Calu3 (cell line): ENCODE measurements around the gene FAM53A. TPM values are rescaled to one million over a fixed set of nuclear protein-coding genes. Genes with fewer than 3 reads are reported as not detected.

Experiments used
- BruUV-seq: library from RNA; stranded (reverse); fragments of 400-500 nt; replicated peaks from 2 replicates; lab custom pipeline; 2021; lab: Mats Ljungman, UMichigan
- CTCF ChIA-PET: fragments of 300-600 bp; sonication (Branson Sonifier 250); formaldehyde crosslinking; loops from one replicate; lab custom pipeline; 2022; ENCODE audit warnings: antibody characterized with exemption; lab: Charles Lee
- DNase-seq: peaks from one replicate; pipeline ENCODE4 v3.0.0; 2022
- H3K27ac Mint-ChIP-seq: one replicate; pipeline ENCODE4 v1.8.0; 2022; ENCODE audit warnings: mixed read lengths; ENCODE audit not compliant: unreplicated experiment
- H3K27me3 Mint-ChIP-seq: one replicate; pipeline ENCODE4 v1.8.0; 2022; ENCODE audit warnings: mixed read lengths; ENCODE audit not compliant: unreplicated experiment
- H3K36me3 Mint-ChIP-seq: one replicate; pipeline ENCODE4 v1.8.0; 2022; ENCODE audit warnings: mild to moderate bottlenecking, moderate library complexity, mixed read lengths; ENCODE audit not compliant: insufficient read depth, unreplicated experiment
- H3K4me1 Mint-ChIP-seq: one replicate; pipeline ENCODE4 v1.8.0; 2022; ENCODE audit warnings: mild to moderate bottlenecking, low read depth, mixed read lengths; ENCODE audit not compliant: unreplicated experiment
- H3K4me3 Mint-ChIP-seq: one replicate; pipeline ENCODE4 v1.8.0; 2022; ENCODE audit warnings: mild to moderate bottlenecking, low read depth, moderate library complexity, mixed read lengths; ENCODE audit not compliant: unreplicated experiment
- H3K9me3 Mint-ChIP-seq: one replicate; pipeline ENCODE4 v1.8.0; 2022; ENCODE audit warnings: low read depth, mixed read lengths; ENCODE audit not compliant: unreplicated experiment
- CTCF ChIP-seq: fragments of 200-600 bp; IDR thresholded peaks from one replicate; pipeline ENCODE4 v1.8.0; 2022; ENCODE audit warnings: antibody characterized with exemption; ENCODE audit not compliant: unreplicated experiment
- intact Hi-C: fragments of 100-400 bp; cut with micrococcal nuclease; formaldehyde crosslinking; loops from one replicate; pipeline ENCODE4 v1.10.0; 2022; ENCODE audit not compliant: unreplicated experiment
- total RNA-seq: library from RNA; stranded (reverse); gene quantifications from 2 replicates; pipeline ENCODE4 v1.2.3, GENCODE V29; 2022

Gene FAM53A
- total RNA-seq, 1 experiment from 2014 or later = 7.3 TPM

- no peak for DNase-seq
- Mint-ChIP-seq H3K4me3 (no peak overlapping the region), H3K9me3 (no peaks in the 10 kb centered on the region), H3K27ac (no peak overlapping the region), H3K27me3 (no peaks in the 10 kb centered on the region), H3K4me1 (no peaks in the 10 kb centered on the region), H3K36me3 (no peaks in the 10 kb centered on the region)
- no peak for TF ChIP-seq CTCF
- intact Hi-C loops = no loop called here
- BruUV-seq = no TSS peak
- CTCF ChIA-PET = no interaction called here
Measured at GRCh38 chr4:1652088-1652487, 32.0 kb downstream of the FAM53A start.

- H3K4me1 Mint-ChIP-seq = no peaks in the 10 kb centered on the region
- BruUV-seq = no TSS peak
- DNase-seq = no peak
- H3K36me3 Mint-ChIP-seq = no peaks in the 10 kb centered on the region
- no peak overlapping the region for H3K4me3 Mint-ChIP-seq
- H3K27ac Mint-ChIP-seq = no peak overlapping the region
- CTCF ChIA-PET = no interaction called here
- H3K27me3 Mint-ChIP-seq = no peaks in the 10 kb centered on the region
- no peak for TF ChIP-seq CTCF
- intact Hi-C loops = no loop called here
- no peaks in the 10 kb centered on the region for H3K9me3 Mint-ChIP-seq
Measured at GRCh38 chr4:1651609-1652008, 32.5 kb downstream of the FAM53A start.

GRCh38 chr4:1648962-1649361, 35.2 kb downstream of the FAM53A start:
- no peak overlapping the region for H3K27ac Mint-ChIP-seq
- BruUV-seq = no TSS peak
- H3K9me3 Mint-ChIP-seq = no peaks in the 10 kb centered on the region
- no peak for DNase-seq
- intact Hi-C loops = no loop called here
- no peaks in the 10 kb centered on the region for H3K27me3 Mint-ChIP-seq
- CTCF ChIA-PET = interaction anchor here (0.6 to 1.5 kb wide), 2 partner anchors 77 to 109 kb away, joined by 3 to 4 read pairs; no protein-coding TSS in a partner anchor
- no peaks in the 10 kb centered on the region for H3K4me1 Mint-ChIP-seq
- H3K36me3 Mint-ChIP-seq = no peaks in the 10 kb centered on the region
- TF ChIP-seq CTCF = no peak
- H3K4me3 Mint-ChIP-seq = no peak overlapping the region

- BruUV-seq = no TSS peak
Measured at GRCh38 chr4:1647432-1647831, 36.7 kb downstream of the FAM53A start.

More at GRCh38 chr4:1647432-1647831, 36.7 kb downstream of the FAM53A start:
- H3K27ac Mint-ChIP-seq = no peak overlapping the region
- no peaks in the 10 kb centered on the region for H3K9me3 Mint-ChIP-seq
- no peak for DNase-seq
- no peaks in the 10 kb centered on the region for H3K36me3 Mint-ChIP-seq
- CTCF ChIA-PET = no interaction called here
- intact Hi-C loops = no loop called here
- H3K27me3 Mint-ChIP-seq = no peaks in the 10 kb centered on the region
- no peaks in the 10 kb centered on the region for H3K4me1 Mint-ChIP-seq
- TF ChIP-seq CTCF = no peak
- no peak overlapping the region for H3K4me3 Mint-ChIP-seq
